Measurements from ENCODE around the gene CNTNAP2.
A peak's percentile ranks its signal among the peaks of the same experiment; 100 is the strongest.

CNTNAP2 gene

DNA sequence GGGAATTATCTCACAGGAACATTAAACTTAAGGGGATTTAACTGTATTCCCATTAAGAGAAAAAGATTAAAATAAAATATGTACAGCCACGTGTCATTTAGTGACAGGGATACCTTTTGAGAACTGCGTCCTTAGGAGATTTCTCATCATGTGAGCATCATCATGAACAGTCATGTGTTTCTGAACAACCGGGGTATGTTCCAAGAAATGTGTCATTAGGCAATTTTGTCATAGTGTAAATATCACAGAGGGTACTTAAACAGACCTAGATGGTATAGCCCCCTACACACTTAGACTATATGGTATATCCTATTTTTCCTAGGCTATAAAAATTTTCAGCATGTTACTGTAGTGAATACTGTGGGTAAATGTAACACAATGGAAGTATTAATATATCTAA, 840.3 kb downstream of the CNTNAP2 start (continued):
- TF ChIP-seq, protein P1, sequence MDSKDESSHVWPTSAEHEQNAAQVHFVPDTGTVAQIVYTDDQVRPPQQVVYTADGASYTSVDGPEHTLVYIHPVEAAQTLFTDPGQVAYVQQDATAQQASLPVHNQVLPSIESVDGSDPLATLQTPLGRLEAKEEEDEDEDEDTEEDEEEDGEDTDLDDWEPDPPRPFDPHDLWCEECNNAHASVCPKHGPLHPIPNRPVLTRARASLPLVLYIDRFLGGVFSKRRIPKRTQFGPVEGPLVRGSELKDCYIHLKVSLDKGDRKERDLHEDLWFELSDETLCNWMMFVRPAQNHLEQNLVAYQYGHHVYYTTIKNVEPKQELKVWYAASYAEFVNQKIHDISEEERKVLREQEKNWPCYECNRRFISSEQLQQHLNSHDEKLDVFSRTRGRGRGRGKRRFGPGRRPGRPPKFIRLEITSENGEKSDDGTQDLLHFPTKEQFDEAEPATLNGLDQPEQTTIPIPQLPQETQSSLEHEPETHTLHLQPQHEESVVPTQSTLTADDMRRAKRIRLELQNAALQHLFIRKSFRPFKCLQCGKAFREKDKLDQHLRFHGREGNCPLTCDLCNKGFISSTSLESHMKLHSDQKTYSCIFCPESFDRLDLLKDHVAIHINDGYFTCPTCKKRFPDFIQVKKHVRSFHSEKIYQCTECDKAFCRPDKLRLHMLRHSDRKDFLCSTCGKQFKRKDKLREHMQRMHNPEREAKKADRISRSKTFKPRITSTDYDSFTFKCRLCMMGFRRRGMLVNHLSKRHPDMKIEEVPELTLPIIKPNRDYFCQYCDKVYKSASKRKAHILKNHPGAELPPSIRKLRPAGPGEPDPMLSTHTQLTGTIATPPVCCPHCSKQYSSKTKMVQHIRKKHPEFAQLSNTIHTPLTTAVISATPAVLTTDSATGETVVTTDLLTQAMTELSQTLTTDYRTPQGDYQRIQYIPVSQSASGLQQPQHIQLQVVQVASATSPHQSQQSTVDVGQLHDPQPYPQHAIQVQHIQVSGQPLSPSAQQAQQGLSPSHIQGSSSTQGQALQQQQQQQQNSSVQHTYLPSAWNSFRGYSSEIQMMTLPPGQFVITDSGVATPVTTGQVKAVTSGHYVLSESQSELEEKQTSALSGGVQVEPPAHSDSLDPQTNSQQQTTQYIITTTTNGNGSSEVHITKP (tag by site-specific recombination; IDR thresholded peaks at IDR 0.05) = 0 out of 2 replicates have a peak, but pooled peaks have one; percentile 15
- TF ChIP-seq ZBTB21 (tag by site-specific recombination; IDR thresholded peaks at IDR 0.05) (0 out of 2 replicates have a peak, but pooled peaks have one; percentile 15), ZNF366 (tag by site-specific recombination; conservative IDR thresholded peaks at IDR 0.05) (0 out of 2 replicates have a peak, but pooled peaks have one; percentile 27)

DNA sequence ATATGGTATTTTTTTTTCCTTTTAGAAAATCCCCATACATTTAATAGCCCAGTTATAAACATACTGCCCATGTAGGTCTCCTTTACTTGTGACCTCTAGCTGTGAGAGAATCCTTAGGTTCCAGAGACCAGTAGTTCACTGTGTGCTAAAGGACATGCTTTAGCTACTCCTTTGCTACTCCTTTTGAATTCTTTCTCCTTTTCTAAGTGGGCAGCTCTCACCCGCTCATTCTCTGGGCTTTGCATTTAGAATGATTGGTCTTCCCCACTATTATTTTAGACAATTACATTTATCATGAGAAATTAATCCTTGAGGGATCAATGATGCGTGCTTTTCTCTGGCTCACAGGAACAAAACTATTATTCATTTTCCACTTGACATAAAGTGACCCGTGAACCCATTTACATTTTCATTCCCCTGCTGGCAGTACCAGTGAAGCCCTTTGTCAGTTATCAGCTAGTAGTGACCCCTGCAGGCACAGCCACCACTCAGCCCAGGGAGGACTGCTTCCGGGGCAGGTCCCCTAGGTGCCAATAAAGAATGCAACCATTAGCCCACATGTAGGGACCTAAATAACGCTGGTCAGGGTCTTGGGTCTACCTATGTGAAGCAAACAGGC, 844.3 kb downstream of the CNTNAP2 start:
- CTCF ChIA-PET = interaction anchor here (0.7 to 1.2 kb wide), 4 partner anchors 11 to 684 kb away, joined by 3 to 5 read pairs (median 3); no protein-coding TSS in a partner anchor
- H3K36me3 ChIP-seq (ENCODE audit: control insufficient read depth in 2 of 2, insufficient read depth in 1 of 2, low read length in 2 of 2) = no peaks in the 10 kb centered on the region
- POLR2A ChIA-PET = interaction anchor here (1.6 kb wide), 1 partner anchor 306 kb away, joined by 4 read pairs; no protein-coding TSS in a partner anchor
- no peak overlapping the region for H3K27ac ChIP-seq (ENCODE audit: extremely low read depth, low read depth, low read length)
- H3K9me3 ChIP-seq (ENCODE audit: control insufficient read depth, insufficient read depth, low read depth, low read length) = no peaks in the 10 kb centered on the region
- H3K4me3 ChIP-seq (ENCODE audit: low read depth, low read length) = no peak overlapping the region; the same call in 1 of the 2 replicates
- TF ChIP-seq ZNF837 (tag by site-specific recombination; IDR thresholded peaks at IDR 0.05) = no peak
- peak; percentile 59; the same call in 1 of the 2 replicates for TF ChIP-seq ZNF394 (tag by site-specific recombination; IDR thresholded peaks at IDR 0.05; ENCODE audit: borderline replicate concordance)
- TF ChIP-seq, protein P2, sequence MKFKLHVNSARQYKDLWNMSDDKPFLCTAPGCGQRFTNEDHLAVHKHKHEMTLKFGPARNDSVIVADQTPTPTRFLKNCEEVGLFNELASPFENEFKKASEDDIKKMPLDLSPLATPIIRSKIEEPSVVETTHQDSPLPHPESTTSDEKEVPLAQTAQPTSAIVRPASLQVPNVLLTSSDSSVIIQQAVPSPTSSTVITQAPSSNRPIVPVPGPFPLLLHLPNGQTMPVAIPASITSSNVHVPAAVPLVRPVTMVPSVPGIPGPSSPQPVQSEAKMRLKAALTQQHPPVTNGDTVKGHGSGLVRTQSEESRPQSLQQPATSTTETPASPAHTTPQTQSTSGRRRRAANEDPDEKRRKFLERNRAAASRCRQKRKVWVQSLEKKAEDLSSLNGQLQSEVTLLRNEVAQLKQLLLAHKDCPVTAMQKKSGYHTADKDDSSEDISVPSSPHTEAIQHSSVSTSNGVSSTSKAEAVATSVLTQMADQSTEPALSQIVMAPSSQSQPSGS (tag by site-specific recombination; IDR thresholded peaks at IDR 0.05; ENCODE audit: low read depth) = no peak
- TF ChIP-seq ZNF670 (tag by site-specific recombination; IDR thresholded peaks at IDR 0.05; ENCODE audit: low read depth) = no peak
- TF ChIP-seq ZNF621 (tag by site-specific recombination; IDR thresholded peaks at IDR 0.05) = no peak
- no peaks in the 10 kb centered on the region for H3K4me1 ChIP-seq (ENCODE audit: control insufficient read depth, insufficient read depth, low read length)

DNA sequence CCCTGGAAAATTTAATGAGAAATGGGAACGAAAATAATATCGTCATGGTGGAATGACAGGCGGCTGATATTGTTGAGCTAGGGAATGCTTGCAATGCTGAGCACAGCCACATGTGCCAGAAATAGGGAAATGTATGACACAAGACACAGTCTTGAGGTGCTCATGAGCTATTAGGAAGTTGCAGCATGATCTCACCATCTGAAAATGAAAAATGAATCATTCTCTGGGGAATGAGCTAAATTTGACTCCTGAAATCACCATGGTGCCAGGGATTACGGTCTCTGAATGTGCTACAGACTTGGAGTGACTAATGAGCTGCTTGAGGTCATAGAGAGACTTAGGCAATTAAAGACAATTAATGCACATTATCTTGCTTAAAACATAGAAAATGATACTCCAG, 845.0 kb downstream of the CNTNAP2 start:
- POLR2A ChIA-PET = interaction anchor here (1.6 kb wide), 1 partner anchor 307 kb away, joined by 4 read pairs; no protein-coding TSS in a partner anchor
- Histone ChIP-seq H3K36me3 (ENCODE audit: control insufficient read depth in 2 of 2, insufficient read depth in 1 of 2, low read length in 2 of 2) (no peaks in the 10 kb centered on the region), H3K4me1 (ENCODE audit: control insufficient read depth, insufficient read depth, low read length) (no peaks in the 10 kb centered on the region), H3K9me3 (ENCODE audit: control insufficient read depth, insufficient read depth, low read depth, low read length) (no peaks in the 10 kb centered on the region), H3K4me3 (ENCODE audit: low read depth, low read length) (no peak overlapping the region; the same call in 1 of the 2 replicates), H3K27ac (ENCODE audit: extremely low read depth, low read depth, low read length) (no peak overlapping the region)
- CTCF ChIA-PET = interaction anchor here (0.6 to 1.2 kb wide), 7 partner anchors 10 to 304 kb away, joined by 3 to 5 read pairs (median 3); no protein-coding TSS in a partner anchor
- TF ChIP-seq, protein P3, sequence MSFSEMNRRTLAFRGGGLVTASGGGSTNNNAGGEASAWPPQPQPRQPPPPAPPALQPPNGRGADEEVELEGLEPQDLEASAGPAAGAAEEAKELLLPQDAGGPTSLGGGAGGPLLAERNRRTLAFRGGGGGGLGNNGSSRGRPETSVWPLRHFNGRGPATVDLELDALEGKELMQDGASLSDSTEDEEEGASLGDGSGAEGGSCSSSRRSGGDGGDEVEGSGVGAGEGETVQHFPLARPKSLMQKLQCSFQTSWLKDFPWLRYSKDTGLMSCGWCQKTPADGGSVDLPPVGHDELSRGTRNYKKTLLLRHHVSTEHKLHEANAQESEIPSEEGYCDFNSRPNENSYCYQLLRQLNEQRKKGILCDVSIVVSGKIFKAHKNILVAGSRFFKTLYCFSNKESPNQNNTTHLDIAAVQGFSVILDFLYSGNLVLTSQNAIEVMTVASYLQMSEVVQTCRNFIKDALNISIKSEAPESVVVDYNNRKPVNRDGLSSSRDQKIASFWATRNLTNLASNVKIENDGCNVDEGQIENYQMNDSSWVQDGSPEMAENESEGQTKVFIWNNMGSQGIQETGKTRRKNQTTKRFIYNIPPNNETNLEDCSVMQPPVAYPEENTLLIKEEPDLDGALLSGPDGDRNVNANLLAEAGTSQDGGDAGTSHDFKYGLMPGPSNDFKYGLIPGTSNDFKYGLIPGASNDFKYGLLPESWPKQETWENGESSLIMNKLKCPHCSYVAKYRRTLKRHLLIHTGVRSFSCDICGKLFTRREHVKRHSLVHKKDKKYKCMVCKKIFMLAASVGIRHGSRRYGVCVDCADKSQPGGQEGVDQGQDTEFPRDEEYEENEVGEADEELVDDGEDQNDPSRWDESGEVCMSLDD (tag by site-specific recombination; IDR thresholded peaks at IDR 0.05) = no peak
- TF ChIP-seq WT1 (tag by site-specific recombination; IDR thresholded peaks at IDR 0.05) = no peak
- TF ChIP-seq ZNF473 (tag by site-specific recombination; IDR thresholded peaks at IDR 0.05) = no peak
- no peak for TF ChIP-seq ZNF350 (tag by site-specific recombination; IDR thresholded peaks at IDR 0.05)
- no peak for TF ChIP-seq ZFHX2 (tag by site-specific recombination; conservative IDR thresholded peaks at IDR 0.05)
- TF ChIP-seq, protein P2 (tag by site-specific recombination; IDR thresholded peaks at IDR 0.05; ENCODE audit: low read depth) = peak; percentile 28; the same call in 1 of the 2 replicates
- TF ChIP-seq ZEB2 (tag by site-specific recombination; IDR thresholded peaks at IDR 0.05) = peak; percentile 58; the same call in 1 of the 2 replicates
- TF ChIP-seq, protein P4, sequence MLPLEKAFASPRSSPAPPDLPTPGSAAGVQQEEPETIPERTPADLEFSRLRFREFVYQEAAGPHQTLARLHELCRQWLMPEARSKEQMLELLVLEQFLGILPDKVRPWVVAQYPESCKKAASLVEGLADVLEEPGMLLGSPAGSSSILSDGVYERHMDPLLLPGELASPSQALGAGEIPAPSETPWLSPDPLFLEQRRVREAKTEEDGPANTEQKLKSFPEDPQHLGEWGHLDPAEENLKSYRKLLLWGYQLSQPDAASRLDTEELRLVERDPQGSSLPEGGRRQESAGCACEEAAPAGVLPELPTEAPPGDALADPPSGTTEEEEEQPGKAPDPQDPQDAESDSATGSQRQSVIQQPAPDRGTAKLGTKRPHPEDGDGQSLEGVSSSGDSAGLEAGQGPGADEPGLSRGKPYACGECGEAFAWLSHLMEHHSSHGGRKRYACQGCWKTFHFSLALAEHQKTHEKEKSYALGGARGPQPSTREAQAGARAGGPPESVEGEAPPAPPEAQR (tag by site-specific recombination; IDR thresholded peaks at IDR 0.05) = no peak
- TF ChIP-seq ZNF114 (tag by site-specific recombination; IDR thresholded peaks at IDR 0.05) = no peak
- TF ChIP-seq ZNF221 (tag by site-specific recombination; IDR thresholded peaks at IDR 0.05; ENCODE audit: borderline replicate concordance) = no peak
- TF ChIP-seq ZNF549 (tag by site-specific recombination; IDR thresholded peaks at IDR 0.05) = no peak
- TF ChIP-seq ZFP3 (tag by site-specific recombination; IDR thresholded peaks at IDR 0.05; ENCODE audit: low read depth) = no peak
- peak; percentile 94 for TF ChIP-seq ZNF629 (tag by site-specific recombination; IDR thresholded peaks at IDR 0.05)
